HEK293T (cell line): ENCODE results near the gene PLA2R1.

Source experiments
- FOXA1 ChIP-seq: fragments of 450-650 bp; IDR thresholded peaks from 2 replicates; pipeline ENCODE4 v1.6.1; 2016; ENCODE audit warnings: mild to moderate bottlenecking
- FOXK2 ChIP-seq: fragments of 450-650 bp; IDR thresholded peaks from 2 replicates; pipeline ENCODE4 v1.6.1; 2016; ENCODE audit warnings: mild to moderate bottlenecking
- FOXM1 ChIP-seq: fragments of 450-650 bp; IDR thresholded peaks from 2 replicates; pipeline ENCODE4 v1.6.1; 2017; ENCODE audit warnings: mild to moderate bottlenecking, borderline replicate concordance
- SP1 ChIP-seq: fragments of 450-650 bp; IDR thresholded peaks from 2 replicates; pipeline ENCODE4 v1.6.1; 2017
- TARDBP ChIP-seq: fragments of 450-650 bp; IDR thresholded peaks from 2 replicates; pipeline ENCODE4 v1.6.1; 2016

DNA sequence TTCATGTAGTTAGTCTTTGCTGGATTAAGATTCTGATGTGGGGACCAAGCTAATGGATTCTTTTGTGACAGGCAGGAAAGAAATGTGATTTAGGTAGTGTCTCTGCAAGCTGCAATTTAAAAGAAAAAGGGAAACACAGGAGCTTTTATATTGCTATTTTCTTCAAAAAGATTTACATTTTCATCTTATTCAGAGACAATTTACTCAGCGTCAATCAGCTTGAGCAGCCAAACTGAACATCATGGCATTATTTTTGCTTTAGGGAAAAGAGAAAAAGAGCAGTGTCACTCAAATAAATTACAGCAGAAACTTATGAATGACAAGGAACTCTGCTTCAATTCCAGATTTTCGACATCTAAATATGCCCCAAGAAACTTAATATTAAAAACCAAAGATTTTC, 67.4 kb downstream of the PLA2R1 start:
- TF ChIP-seq FOXM1 (no peak), FOXA1 (no peak), TARDBP (no peak), SP1 (no peak), FOXK2 (no peak)
